GM21367 (cell line): ENCODE measurements around the gene CADM2.

Experiments used
- ATAC-seq: cut with Tn5 transposase; IDR thresholded peaks from one replicate; pipeline ENCODE4 v1.9.1; 2021; ENCODE audit not compliant: unreplicated experiment

CADM2 gene

GRCh38 chr3:85182975-85183752, 224.4 kb downstream of the CADM2 start:
- ATAC-seq: no peak

- no peak for ATAC-seq
Observed at GRCh38 chr3:85185495-85185894, 226.7 kb downstream of the CADM2 start.

- no peak for ATAC-seq
Observed at GRCh38 chr3:85189731-85190130, 230.9 kb downstream of the CADM2 start.

GRCh38 chr3:85193565-85193964, 234.8 kb downstream of the CADM2 start:
- no peak for ATAC-seq

GRCh38 chr3:85208650-85209049, 249.9 kb downstream of the CADM2 start:
- no peak for ATAC-seq

- ATAC-seq: no peak
Observed at GRCh38 chr3:85210540-85210939, 251.8 kb downstream of the CADM2 start.

- no peak for ATAC-seq
Observed at GRCh38 chr3:85228966-85229365, 270.2 kb downstream of the CADM2 start.

GRCh38 chr3:85244091-85244490, 285.3 kb downstream of the CADM2 start:
- ATAC-seq: no peak

- no peak for ATAC-seq
Observed at GRCh38 chr3:85244519-85244918, 285.7 kb downstream of the CADM2 start.

GRCh38 chr3:85251766-85252165, 293.0 kb downstream of the CADM2 start:
- no peak for ATAC-seq

- no peak for ATAC-seq
Observed at GRCh38 chr3:85252686-85253085, 293.9 kb downstream of the CADM2 start.

- no peak for ATAC-seq
Observed at GRCh38 chr3:85254738-85255137, 295.9 kb downstream of the CADM2 start.

GRCh38 chr3:85255949-85256348, 297.2 kb downstream of the CADM2 start:
- no peak for ATAC-seq

GRCh38 chr3:85258326-85258725, 299.5 kb downstream of the CADM2 start:
- no peak for ATAC-seq

- ATAC-seq: no peak
Observed at GRCh38 chr3:85258819-85259218, 300.0 kb downstream of the CADM2 start.

GRCh38 chr3:85259748-85260147, 301.0 kb downstream of the CADM2 start:
- ATAC-seq: no peak

- ATAC-seq: no peak
Observed at GRCh38 chr3:85264381-85264780, 305.6 kb downstream of the CADM2 start.

GRCh38 chr3:85270488-85270887, 311.7 kb downstream of the CADM2 start:
- no peak for ATAC-seq

- ATAC-seq: no peak
Observed at GRCh38 chr3:85271911-85272310, 313.1 kb downstream of the CADM2 start.

- ATAC-seq: no peak
Observed at GRCh38 chr3:85288257-85288656, 329.5 kb downstream of the CADM2 start.

GRCh38 chr3:85297291-85297690, 338.5 kb downstream of the CADM2 start:
- ATAC-seq: no peak

- ATAC-seq: no peak
Observed at GRCh38 chr3:85298032-85298431, 339.2 kb downstream of the CADM2 start.

- ATAC-seq: no peak
Observed at GRCh38 chr3:85303156-85303555, 344.4 kb downstream of the CADM2 start.
